Ovary (tissue), 3 donors: ENCODE measurements around the gene PTPRN2.

Experiments
- EP300 ChIP-seq: sonication (generic); formaldehyde crosslinking; IDR thresholded peaks from one replicate; pipeline ENCODE4 v1.6.1; 2017; ENCODE audit warnings: antibody characterized with exemption
- POLR2A ChIP-seq: fragments of 450-650 bp; IDR thresholded peaks from one replicate; pipeline ENCODE4 v1.6.1; 2017; ENCODE audit warnings: antibody characterized with exemption, mild to moderate bottlenecking, moderate library complexity
- TF ChIP-seq, protein P1 (sequence below), 3 donors: fragments of 450-650 bp in 2 of 3; fragments of 200-600 bp in 1 of 3; IDR thresholded peaks; one replicate each; pipeline versions ENCODE4 v1.5.1 to v1.8.0; 2016 to 2022; ENCODE audit warnings: antibody characterized with exemption in 3 of 3, mild to moderate bottlenecking in 1 of 3
- donor health status: DM: no; HTN: no; CAD: no.

DNA sequence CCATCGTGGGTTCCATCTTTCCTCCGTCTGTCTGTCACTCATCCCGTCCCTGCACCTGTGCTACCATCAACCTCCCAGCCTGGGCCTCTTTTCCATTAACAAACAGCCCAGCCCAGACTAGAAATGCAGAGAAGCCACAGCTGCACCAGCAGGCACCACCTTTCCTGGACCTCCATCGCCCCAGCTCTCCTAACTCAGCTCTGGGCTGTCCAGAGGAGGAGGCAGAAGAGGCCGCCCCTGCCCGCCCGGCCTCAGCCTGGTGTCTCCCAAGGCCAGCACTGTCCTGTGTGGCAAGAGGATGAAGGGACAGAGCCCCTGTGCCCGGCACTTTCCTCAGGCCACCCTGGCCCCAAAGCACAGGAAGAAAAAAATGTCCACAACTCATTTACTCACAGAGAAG lies 225.6 kb downstream of the PTPRN2 start:
- no peak for TF ChIP-seq EP300
- TF ChIP-seq, protein P1, sequence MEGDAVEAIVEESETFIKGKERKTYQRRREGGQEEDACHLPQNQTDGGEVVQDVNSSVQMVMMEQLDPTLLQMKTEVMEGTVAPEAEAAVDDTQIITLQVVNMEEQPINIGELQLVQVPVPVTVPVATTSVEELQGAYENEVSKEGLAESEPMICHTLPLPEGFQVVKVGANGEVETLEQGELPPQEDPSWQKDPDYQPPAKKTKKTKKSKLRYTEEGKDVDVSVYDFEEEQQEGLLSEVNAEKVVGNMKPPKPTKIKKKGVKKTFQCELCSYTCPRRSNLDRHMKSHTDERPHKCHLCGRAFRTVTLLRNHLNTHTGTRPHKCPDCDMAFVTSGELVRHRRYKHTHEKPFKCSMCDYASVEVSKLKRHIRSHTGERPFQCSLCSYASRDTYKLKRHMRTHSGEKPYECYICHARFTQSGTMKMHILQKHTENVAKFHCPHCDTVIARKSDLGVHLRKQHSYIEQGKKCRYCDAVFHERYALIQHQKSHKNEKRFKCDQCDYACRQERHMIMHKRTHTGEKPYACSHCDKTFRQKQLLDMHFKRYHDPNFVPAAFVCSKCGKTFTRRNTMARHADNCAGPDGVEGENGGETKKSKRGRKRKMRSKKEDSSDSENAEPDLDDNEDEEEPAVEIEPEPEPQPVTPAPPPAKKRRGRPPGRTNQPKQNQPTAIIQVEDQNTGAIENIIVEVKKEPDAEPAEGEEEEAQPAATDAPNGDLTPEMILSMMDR (IDR thresholded peaks at IDR 0.05): no peak
- no peak for TF ChIP-seq POLR2A
